EH (cell line): Measurements from ENCODE around the gene DDX24.

Experiments
- DNase-seq: peaks from one replicate; pipeline ENCODE4 v3.0.0-alpha.2; 2015; ENCODE audit warnings: low read depth

DDX24 gene

DNA sequence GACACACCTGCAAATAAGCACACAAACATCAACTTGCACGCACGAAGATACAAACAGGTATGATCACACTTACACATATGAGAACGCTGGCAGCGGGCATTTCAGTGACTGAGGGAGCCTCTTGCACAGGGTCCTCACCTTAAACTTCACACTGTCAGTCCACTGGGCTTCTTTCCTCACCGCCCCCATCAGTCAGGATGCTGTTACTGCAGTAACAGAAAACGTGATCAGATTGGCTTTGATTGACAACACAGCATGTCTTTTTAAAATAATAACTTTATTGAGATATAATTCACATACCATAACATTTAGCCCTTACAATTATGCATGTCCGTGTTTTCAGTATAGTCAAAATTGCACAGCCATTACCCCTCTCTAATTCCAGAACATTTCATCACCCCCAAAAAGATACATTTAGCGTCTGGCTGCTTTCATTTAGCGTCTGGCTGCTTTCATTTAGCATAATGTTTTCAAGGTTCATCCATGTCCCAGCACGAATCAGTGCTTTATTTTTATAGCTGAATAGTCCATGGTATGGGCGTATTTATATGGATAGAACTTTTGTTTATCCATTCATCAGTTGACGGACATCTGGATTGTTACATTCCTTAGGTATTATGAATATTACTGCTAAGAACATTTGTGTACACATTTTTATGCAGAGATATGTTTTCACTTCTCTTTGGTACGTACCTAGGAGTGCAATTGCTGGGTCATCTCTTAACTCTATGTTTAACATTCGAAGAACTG is 75.5 kb downstream of the DDX24 start:
- DNase-seq, result no peak

DNA sequence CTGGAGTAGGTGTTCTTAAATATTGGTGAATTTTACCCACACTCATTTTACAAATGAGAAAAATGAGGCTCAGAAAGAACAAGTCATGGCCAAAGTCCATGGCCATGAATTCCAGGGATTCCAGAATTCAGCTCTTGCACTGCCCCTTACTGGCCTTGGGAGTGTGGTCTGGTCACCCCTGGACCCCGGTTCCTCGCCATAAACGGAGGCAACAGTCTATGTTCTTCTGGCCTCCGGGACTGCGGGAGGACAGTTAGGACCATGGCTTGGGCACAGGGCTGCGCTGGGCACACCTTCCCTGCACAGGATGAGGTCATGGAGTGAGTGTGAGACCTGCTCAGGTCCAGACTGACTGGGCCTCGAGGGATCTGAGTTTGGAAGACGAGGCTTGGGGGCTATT is 77.0 kb downstream of the DDX24 start:
- DNase-seq, result no peak

DNA sequence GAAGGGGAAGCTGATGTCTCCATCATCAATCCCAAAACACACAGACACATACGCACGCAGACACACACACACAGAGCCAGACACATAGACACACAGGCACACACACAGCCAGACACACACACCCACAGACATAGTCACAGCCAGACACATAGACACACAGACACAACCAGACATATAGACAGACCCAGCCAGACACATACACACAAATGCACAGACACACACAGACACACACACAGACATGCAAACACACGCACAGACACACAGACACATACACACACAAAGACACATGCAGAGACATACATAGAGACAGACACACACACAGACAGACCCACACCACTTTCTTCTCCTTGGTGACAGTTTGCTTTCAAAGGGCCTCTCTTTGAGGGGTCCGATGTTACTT is 77.6 kb downstream of the DDX24 start:
- DNase-seq, result no peak

DNA sequence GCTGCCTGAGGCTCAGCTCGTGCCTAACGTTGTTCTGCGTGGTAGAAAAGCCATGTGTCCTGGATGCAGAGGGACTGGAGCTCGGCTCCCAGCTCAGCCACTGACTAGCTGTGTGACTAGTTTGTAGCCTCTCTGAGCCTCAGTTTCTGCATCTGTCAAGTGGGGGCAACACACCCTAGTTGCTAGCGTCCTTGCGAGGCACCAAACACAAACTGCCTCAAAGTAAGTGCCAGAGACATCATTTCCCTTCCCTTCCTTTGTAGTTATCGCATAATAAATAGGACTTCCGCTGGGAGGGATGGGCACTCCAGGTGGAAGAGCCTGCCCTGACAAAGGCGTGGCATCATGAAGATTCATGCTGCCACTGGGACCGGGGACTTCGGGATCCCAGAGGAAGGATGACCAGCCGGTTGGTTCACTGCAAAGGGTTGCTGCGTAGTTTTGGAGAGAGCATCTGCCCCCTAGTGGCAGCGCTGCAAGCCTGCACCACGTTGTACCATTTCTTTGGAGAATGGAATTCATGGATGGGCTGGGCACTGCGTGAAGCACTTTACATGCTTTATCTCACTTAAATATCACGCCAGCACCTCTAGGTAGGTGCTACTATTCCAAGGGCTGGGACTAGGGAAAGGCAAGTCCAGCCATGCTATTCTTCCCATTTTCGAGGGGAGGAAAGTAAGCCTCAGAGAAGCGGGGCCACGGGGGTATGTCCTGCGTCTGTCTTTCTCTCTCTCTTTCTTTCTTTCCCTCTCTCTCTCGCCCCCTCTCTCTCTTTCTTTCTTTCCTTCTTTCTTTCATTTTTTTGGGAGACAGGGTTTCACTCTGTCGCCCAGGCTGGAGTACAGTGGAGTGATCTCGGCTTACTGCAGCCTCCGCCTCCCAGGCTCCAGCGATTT is 79.3 kb downstream of the DDX24 start:
- peak; percentile 76 for DNase-seq

DNA sequence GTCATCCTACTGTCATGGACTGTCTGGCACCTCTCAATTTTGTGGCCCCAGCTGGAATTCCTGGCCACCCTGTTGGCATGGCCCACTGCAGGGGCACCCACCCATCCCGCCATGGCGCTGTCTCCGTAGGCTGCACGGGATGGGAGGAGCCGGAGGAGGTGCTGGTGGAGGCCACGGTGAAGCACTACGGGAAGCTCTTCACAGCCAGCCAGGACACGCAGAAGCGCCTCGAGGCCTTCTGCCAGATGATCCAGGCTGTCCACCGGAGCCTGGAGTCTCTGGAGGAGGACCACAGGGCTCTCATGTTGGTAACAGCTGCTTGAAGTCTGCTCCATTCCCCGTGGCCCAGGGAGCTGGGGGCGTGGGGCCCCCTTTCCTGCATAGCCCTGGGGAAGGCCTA is 80.0 kb downstream of the DDX24 start:
- peak; percentile 15 for DNase-seq

DNA sequence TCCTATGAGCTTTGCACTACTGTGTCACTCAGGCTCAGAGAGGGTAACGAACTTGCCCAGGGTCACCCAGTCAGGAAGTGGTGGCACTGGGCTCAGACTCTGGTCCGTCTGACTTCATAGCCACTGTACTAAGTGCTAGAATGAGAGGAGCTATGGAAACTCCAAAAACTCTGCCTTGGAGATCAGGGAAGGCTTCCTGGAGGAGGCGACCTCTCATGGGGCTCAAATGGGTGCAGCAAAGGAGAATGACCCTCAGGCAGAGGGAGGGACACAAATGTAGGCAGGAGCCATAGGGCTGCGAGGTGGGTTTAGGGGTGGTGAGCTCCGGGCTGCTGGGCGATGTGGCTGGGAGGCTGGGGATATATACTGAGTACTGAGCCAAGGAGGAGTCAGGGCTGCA is 80.7 kb downstream of the DDX24 start:
- DNase-seq, result no peak

DNA sequence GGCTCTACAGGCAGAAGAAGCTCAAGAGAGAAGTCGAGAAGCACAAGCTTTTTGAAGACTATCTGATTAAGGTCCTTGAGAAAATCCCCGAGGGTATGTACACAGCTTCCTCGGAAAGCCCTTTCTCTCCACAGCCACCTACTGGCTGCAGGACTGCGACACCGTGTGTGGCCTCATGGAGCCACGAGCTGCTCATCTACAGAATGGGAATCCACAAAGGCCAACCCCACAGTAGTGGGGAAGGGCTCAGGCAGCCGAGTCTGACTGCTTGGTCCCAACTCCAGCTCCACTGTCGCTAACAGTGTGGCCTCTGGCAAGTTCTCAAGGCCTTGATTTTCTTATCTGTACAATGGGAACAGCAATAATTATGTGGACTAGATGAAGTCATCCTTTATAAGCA is 81.4 kb downstream of the DDX24 start:
- DNase-seq, result no peak

DNA sequence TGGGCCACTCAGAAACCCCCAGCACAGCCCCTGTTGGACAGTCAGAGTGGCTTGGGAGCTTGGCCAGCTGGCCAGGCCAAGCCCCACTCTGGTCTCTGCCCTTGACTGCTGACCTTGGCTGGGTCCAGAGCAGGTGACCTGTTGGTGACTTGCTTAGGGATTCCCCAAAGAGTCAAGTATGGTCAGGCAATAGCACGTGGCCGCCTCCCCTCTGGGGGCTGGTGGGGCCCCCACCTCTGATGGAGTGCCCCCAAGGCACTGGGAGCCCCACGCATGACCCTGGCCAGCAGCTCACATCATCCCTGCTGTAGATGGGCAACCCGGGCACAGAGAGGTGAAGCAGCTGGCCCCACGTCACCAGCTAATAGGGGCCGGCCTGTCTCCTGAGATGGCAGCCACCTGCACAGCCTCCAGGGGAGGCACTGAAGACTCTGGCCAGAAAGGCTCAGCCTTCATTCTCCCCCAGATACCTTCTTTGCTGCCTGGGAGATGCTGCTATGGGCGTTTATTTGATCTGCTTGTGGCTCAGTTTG is 82.1 kb downstream of the DDX24 start:
- DNase-seq, result no peak
